ENCODE data around the gene TMEM17. TPM values are rescaled to one million over a fixed set of nuclear protein-coding genes. Genes with fewer than 3 reads are reported as not detected.

The TMEM17 gene
- polyA plus RNA-seq, 2 of the 4 experiments (the other 2 are of a cell fraction) = 5.2 to 10.2 TPM

DNA sequence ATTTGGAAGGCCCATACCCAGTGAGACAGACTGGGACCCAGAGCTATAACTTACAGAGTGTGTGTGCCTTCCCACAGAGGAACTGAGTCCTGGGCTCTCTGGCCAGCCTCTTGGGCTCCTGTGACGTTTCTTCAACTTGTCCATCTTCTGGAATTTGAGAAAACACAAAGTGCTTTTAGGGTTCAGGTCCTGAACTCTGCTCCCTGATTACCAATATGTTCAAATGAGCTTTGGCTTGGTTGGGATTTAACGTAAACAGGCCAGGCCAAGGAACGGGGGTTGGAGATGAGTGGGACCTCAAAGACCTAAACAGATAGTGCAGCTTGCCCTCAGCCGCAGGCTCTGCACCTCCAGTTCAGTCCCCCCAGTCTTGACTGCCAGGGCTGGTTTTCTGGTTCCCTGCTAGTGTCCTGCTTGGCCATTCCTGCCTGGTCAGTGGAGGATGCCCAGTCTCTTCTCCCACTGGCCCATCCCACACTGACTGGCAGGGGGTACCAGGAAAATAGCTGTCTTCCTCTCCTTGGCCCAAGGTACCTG is 44.9 kb downstream of the TMEM17 start (continued):
- TF ChIP-seq, protein P1, sequence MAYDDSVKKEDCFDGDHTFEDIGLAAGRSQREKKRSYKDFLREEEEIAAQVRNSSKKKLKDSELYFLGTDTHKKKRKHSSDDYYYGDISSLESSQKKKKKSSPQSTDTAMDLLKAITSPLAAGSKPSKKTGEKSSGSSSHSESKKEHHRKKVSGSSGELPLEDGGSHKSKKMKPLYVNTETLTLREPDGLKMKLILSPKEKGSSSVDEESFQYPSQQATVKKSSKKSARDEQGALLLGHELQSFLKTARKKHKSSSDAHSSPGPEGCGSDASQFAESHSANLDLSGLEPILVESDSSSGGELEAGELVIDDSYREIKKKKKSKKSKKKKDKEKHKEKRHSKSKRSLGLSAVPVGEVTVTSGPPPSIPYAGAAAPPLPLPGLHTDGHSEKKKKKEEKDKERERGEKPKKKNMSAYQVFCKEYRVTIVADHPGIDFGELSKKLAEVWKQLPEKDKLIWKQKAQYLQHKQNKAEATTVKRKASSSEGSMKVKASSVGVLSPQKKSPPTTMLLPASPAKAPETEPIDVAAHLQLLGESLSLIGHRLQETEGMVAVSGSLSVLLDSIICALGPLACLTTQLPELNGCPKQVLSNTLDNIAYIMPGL (CRISPR knock-in tag; IDR thresholded peaks at IDR 0.05; ENCODE audit: borderline replicate concordance) = no peak

DNA sequence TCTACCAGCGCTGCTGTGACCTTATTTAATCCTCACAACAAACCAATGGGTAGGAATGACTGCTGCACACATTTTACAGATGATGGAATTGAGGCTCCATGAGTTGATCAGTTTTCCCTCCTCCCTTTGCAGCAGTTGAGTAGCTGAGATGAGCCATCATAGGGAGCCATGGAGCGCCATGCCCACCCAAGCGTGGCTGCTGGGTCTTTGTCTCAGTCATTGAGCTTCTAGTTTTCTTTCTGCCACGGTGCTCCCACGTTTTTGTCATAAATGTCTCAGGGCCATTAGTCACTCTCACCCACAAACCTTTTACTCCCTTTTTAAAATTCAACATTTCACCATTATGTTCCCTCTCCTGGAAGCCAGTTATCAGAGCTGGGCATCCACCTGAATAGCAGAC is 45.8 kb downstream of the TMEM17 start:
- no peak for ATAC-seq
- Histone ChIP-seq H3K4me2 (no peak overlapping the region), H3K4me1 (peaks cover 31% of the 10 kb centered on the region), H3K27ac (peak overlapping the region; percentile 95 to 99; a peak in 4 of 6 replicates), H3K4me3 (no peak overlapping the region), H3K9me3 (no peaks in the 10 kb centered on the region)
- DNase-seq (ENCODE audit: low read depth in 1 of 2, low spot score in 1 of 2) = no peak
- ChIA-PET POLR2A (interaction anchor here (1.4 kb wide), 1 partner anchor 245 kb away, joined by 3 read pairs; the partner anchor contains the start of gene EHBP1), CTCF (interaction anchor here (0.6 to 14.3 kb wide), 6 partner anchors 15 to 1840 kb away, joined by 3 to 318 read pairs (median 4); no protein-coding TSS in a partner anchor)
- no peak for FAIRE-seq
- no peak for TF ChIP-seq FOSL2 (IDR thresholded peaks at IDR 0.05)
- no peak for TF ChIP-seq FOSL2 (CRISPR knock-in tag; IDR thresholded peaks at IDR 0.05)
- TF ChIP-seq, protein P2, sequence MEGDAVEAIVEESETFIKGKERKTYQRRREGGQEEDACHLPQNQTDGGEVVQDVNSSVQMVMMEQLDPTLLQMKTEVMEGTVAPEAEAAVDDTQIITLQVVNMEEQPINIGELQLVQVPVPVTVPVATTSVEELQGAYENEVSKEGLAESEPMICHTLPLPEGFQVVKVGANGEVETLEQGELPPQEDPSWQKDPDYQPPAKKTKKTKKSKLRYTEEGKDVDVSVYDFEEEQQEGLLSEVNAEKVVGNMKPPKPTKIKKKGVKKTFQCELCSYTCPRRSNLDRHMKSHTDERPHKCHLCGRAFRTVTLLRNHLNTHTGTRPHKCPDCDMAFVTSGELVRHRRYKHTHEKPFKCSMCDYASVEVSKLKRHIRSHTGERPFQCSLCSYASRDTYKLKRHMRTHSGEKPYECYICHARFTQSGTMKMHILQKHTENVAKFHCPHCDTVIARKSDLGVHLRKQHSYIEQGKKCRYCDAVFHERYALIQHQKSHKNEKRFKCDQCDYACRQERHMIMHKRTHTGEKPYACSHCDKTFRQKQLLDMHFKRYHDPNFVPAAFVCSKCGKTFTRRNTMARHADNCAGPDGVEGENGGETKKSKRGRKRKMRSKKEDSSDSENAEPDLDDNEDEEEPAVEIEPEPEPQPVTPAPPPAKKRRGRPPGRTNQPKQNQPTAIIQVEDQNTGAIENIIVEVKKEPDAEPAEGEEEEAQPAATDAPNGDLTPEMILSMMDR (IDR thresholded peaks at IDR 0.05) = no peak
- TF ChIP-seq MAZ (IDR thresholded peaks at IDR 0.05; ENCODE audit: borderline replicate concordance, low read depth, low read length) = no peak
- TF ChIP-seq FOSB (CRISPR knock-in tag; IDR thresholded peaks at IDR 0.05) = no peak
- TF ChIP-seq, protein P3, sequence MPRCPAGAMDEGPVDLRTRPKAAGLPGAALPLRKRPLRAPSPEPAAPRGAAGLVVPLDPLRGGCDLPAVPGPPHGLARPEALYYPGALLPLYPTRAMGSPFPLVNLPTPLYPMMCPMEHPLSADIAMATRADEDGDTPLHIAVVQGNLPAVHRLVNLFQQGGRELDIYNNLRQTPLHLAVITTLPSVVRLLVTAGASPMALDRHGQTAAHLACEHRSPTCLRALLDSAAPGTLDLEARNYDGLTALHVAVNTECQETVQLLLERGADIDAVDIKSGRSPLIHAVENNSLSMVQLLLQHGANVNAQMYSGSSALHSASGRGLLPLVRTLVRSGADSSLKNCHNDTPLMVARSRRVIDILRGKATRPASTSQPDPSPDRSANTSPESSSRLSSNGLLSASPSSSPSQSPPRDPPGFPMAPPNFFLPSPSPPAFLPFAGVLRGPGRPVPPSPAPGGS (IDR thresholded peaks at IDR 0.05) = no peak
- TF ChIP-seq EHF (CRISPR knock-in tag; IDR thresholded peaks at IDR 0.05) = no peak
- no peak for TF ChIP-seq JUN (IDR thresholded peaks at IDR 0.05)
- TF ChIP-seq, protein P1 (CRISPR knock-in tag; IDR thresholded peaks at IDR 0.05; ENCODE audit: borderline replicate concordance) = no peak
- TF ChIP-seq ZNF302 (CRISPR knock-in tag; IDR thresholded peaks at IDR 0.05) = no peak
- no peak for TF ChIP-seq EHMT2 (IDR thresholded peaks at IDR 0.05; ENCODE audit: low read depth)
- no peak for TF ChIP-seq MYC (IDR thresholded peaks at IDR 0.05; ENCODE audit: borderline replicate concordance, low read length)
- TF ChIP-seq CBX8 (IDR thresholded peaks at IDR 0.05) = no peak
- TF ChIP-seq SMC3 (IDR thresholded peaks at IDR 0.05) = no peak
- no peak for TF ChIP-seq NPAS2 (CRISPR knock-in tag; IDR thresholded peaks at IDR 0.05; ENCODE audit: borderline replicate concordance)
- 76% methylated on average over 5 of the region's 5 CpGs for WGBS (ENCODE audit: missing lambda C conversion rate)

DNA sequence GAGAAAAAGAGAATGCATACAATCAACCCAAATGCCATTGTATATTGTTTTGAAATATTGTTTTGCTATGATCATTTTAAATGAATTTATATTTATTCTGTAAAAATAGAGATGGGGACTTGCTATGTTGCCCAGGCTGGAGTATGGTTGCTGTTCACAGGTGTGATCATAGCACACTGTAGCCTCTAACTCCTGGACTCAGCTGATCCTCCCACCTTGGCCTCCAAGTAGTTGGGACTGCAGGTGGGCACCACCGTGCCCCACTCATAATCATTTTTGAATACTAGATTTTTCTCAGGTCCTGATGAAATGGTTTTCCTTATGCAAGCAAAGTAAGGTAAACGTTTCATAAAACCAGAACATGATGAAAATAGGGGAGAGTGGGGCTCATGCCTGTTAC is 46.3 kb downstream of the TMEM17 start:
- no peak for FAIRE-seq
- POLR2A ChIA-PET = interaction anchor here (1.4 kb wide), 1 partner anchor 245 kb away, joined by 3 read pairs; the partner anchor contains the start of gene EHBP1
- CTCF ChIA-PET = interaction anchor here (0.6 to 14.3 kb wide), 6 partner anchors 15 to 1841 kb away, joined by 3 to 318 read pairs (median 4); no protein-coding TSS in a partner anchor
- TF ChIP-seq HOXB13 (CRISPR knock-in tag; IDR thresholded peaks at IDR 0.05; ENCODE audit: low read depth) (no peak), ZSCAN20 (CRISPR knock-in tag; IDR thresholded peaks at IDR 0.05) (no peak)
- TF ChIP-seq, protein P4, sequence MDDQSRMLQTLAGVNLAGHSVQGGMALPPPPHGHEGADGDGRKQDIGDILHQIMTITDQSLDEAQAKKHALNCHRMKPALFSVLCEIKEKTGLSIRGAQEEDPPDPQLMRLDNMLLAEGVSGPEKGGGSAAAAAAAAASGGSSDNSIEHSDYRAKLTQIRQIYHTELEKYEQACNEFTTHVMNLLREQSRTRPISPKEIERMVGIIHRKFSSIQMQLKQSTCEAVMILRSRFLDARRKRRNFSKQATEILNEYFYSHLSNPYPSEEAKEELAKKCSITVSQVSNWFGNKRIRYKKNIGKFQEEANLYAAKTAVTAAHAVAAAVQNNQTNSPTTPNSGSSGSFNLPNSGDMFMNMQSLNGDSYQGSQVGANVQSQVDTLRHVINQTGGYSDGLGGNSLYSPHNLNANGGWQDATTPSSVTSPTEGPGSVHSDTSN (IDR thresholded peaks at IDR 0.05) = no peak
- TF ChIP-seq, protein P5, sequence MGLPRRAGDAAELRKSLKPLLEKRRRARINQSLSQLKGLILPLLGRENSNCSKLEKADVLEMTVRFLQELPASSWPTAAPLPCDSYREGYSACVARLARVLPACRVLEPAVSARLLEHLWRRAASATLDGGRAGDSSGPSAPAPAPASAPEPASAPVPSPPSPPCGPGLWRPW (IDR thresholded peaks at IDR 0.05) = no peak
- no peak overlapping the region for H3K4me3 ChIP-seq
- WGBS (ENCODE audit: missing lambda C conversion rate) = 84% methylated on average over 2 of the region's 2 CpGs
- H3K9me3 ChIP-seq = no peaks in the 10 kb centered on the region
- ATAC-seq = no peak
- no peak for DNase-seq (ENCODE audit: low read depth in 1 of 2, low spot score in 1 of 2)
- no peak overlapping the region for H3K4me2 ChIP-seq
- peak overlapping the region; percentile 95 to 99; a peak in 4 of 6 replicates for H3K27ac ChIP-seq
- peaks cover 31% of the 10 kb centered on the region for H3K4me1 ChIP-seq
